HepG2 (cell line): Measurements from ENCODE around the gene PHACTR1. TPM values are rescaled to one million over a fixed set of nuclear protein-coding genes. Genes with fewer than 3 reads are reported as not detected.

ENCODE experiments used
- ATAC-seq: fragments of 200-7000 bp; cut with Tn5 transposase; 3 replicates; pipeline ENCODE4 v1.9.1; 2020; ENCODE audit warnings: mild to moderate bottlenecking, moderate library complexity
- BruUV-seq: library from RNA; stranded (reverse); fragments of 400-500 nt; replicated peaks from 2 replicates; lab custom pipeline; 2021; lab: Mats Ljungman, UMichigan
- CTCF ChIA-PET: fragments of 300-600 bp; formaldehyde crosslinking; extraction: SDS; loops from one replicate; lab custom pipeline; 2021; ENCODE audit warnings: low total read pairs, inconsistent platforms, low intra/inter-chr PET ratio; lab: Yijun Ruan, JAX
- POLR2A ChIA-PET: fragments of 350-600 bp; sonication (Branson Sonifier 250); formaldehyde crosslinking; loops from one replicate; lab custom pipeline; 2020; ENCODE audit warnings: antibody characterized with exemption, inconsistent platforms; lab: Yijun Ruan, JAX
- DNase-seq: peaks from one replicate; pipeline ENCODE4 v3.0.0-alpha.2; 2015; ENCODE audit warnings: low spot score
- FAIRE-seq: peaks from 3 replicates; lab custom pipeline; 2011; peaks lifted over from hg19 to GRCh38; lab: Jason Lieb, UNC
- H2AFZ ChIP-seq: one replicate; pipeline ENCODE4 v1.6.1; 2011; ENCODE audit warnings: low read length, inconsistent platforms
- H3K27ac ChIP-seq: fragments of 300-600 bp; 3 replicates; pipeline ENCODE4 v1.8.0; 2011; ENCODE audit warnings: mixed run types, mild to moderate bottlenecking, mixed read lengths, low read length, inconsistent platforms; ENCODE audit not compliant: insufficient read depth; ENCODE audit errors: extremely low read length
- H3K27me3 ChIP-seq, 2 experiments: fragments of 200-600 bp in 1 of 2; 2 replicates in 1 of 2; 3 replicates in 1 of 2; pipeline versions ENCODE4 v1.6.0 to v1.8.0; 2011; ENCODE audit warnings: low read length in 2 of 2, mild to moderate bottlenecking in 2 of 2, moderate library complexity in 2 of 2, inconsistent platforms in 1 of 2; ENCODE audit not compliant: insufficient read depth in 2 of 2, control insufficient read depth in 1 of 2
- H3K36me3 ChIP-seq, 2 experiments: fragments of 200-600 bp in 1 of 2; replicated peaks in 1 of 2; 2 replicates in 1 of 2; 3 replicates in 1 of 2; pipeline versions ENCODE4 v1.5.1 to v1.8.0; 2011; ENCODE audit warnings: low read length in 2 of 2, inconsistent platforms in 1 of 2; ENCODE audit not compliant: insufficient read depth in 2 of 2, control insufficient read depth in 1 of 2
- H3K4me1 ChIP-seq: 2 replicates; pipeline ENCODE4 v1.5.1; 2012; ENCODE audit warnings: low read length, inconsistent platforms; ENCODE audit not compliant: insufficient read depth
- H3K4me2 ChIP-seq: 2 replicates; pipeline ENCODE4 v1.6.0; 2011; ENCODE audit warnings: low read depth, low read length, inconsistent platforms
- H3K4me3 ChIP-seq, 3 experiments: fragments of 200-600 bp in 1 of 3; sonication (generic), shearing (Covaris generic) in 1 of 3; replicated peaks in 1 of 3; 2 replicates each; pipeline ENCODE4 v1.5.1; 2011 to 2016; ENCODE audit warnings: low read length in 3 of 3, inconsistent platforms in 2 of 3, low read depth in 2 of 3, mild to moderate bottlenecking in 2 of 3, control low read depth in 1 of 3, mixed read lengths in 1 of 3; ENCODE audit not compliant: insufficient read depth in 1 of 3
- H3K79me2 ChIP-seq: one replicate; pipeline ENCODE4 v1.6.1; 2011; ENCODE audit warnings: low read length, inconsistent platforms; ENCODE audit not compliant: insufficient read depth
- H3K9ac ChIP-seq: 2 replicates; pipeline ENCODE4 v1.6.0; 2011; ENCODE audit warnings: mild to moderate bottlenecking, low read depth, low read length, inconsistent platforms; ENCODE audit not compliant: insufficient read depth
- H3K9me3 ChIP-seq: 2 replicates; pipeline ENCODE4 v1.5.1; 2012; ENCODE audit warnings: mild to moderate bottlenecking, low read length
- H4K20me1 ChIP-seq: 2 replicates; pipeline ENCODE4 v1.6.0; 2011; ENCODE audit warnings: inconsistent platforms, mild to moderate bottlenecking, low read length, moderate library complexity; ENCODE audit not compliant: insufficient read depth
- CBX1 ChIP-seq: IDR thresholded peaks from one replicate; pipeline ENCODE4 v1.6.1; 2016; ENCODE audit warnings: antibody characterized with exemption, low read depth
- ETV5 ChIP-seq: IDR thresholded peaks from 2 replicates; pipeline ENCODE4 v1.6.1; 2018; ENCODE audit warnings: missing biosample characterization, missing genetic modification reagents, inconsistent platforms, borderline replicate concordance
- MBNL3 ChIP-seq: fragments of 250-450 bp; sonication (Bioruptor Pico); conservative IDR thresholded peaks from 2 replicates; pipeline ENCODE4 v1.8.0; 2022; ENCODE audit warnings: mild to moderate bottlenecking, inconsistent platforms
- NFIC ChIP-seq: IDR thresholded peaks from 2 replicates; pipeline ENCODE4 v1.6.1; 2012; ENCODE audit warnings: mild to moderate bottlenecking, low read length, inconsistent platforms
- NKX3-1 ChIP-seq: sonication (generic); formaldehyde crosslinking; IDR thresholded peaks from 2 replicates; pipeline ENCODE4 v1.5.0; 2020; ENCODE audit warnings: missing genetic modification reagents
- ZHX2 ChIP-seq, 2 experiments: sonication (generic) in 1 of 2; formaldehyde crosslinking in 1 of 2; IDR thresholded peaks; 2 replicates each; pipeline versions ENCODE4 v1.6.1 to v1.9.0; 2014 to 2022; ENCODE audit warnings: antibody characterized with exemption in 1 of 2, borderline replicate concordance in 1 of 2, inconsistent platforms in 1 of 2, low read depth in 1 of 2, missing genetic modification reagents in 1 of 2
- ZNF264 ChIP-seq: sonication (generic); formaldehyde crosslinking; IDR thresholded peaks from 2 replicates; pipeline ENCODE4 v1.4.0; 2020; ENCODE audit warnings: missing genetic modification reagents
- ZNF510 ChIP-seq: sonication (generic); formaldehyde crosslinking; IDR thresholded peaks from 2 replicates; pipeline ENCODE4 v1.4.0; 2020; ENCODE audit warnings: low read depth, mild to moderate bottlenecking, missing genetic modification reagents
- ZNF788 ChIP-seq: sonication (generic); formaldehyde crosslinking; IDR thresholded peaks from 2 replicates; pipeline ENCODE4 v1.5.0; 2020; ENCODE audit warnings: mild to moderate bottlenecking, missing genetic modification reagents, borderline replicate concordance
- WGBS: methylation state at CpG from one replicate; pipeline ENCODE4 v1.1.6; 2017; ENCODE audit warnings: low lambda C conversion rate; 5-methylcytosine and 5-hydroxymethylcytosine counted together
- in situ Hi-C: cut with HindIII; loops from 2 replicates; pipeline ENCODE4 v1.10.0; 2017; ENCODE audit warnings: low pct_unique_long_range_greater_than_20kb; ENCODE audit not compliant: extremely low pct_ligation_motif_present
- intact Hi-C: fragments of 100-400 bp; cut with micrococcal nuclease; formaldehyde crosslinking; loops from one replicate; pipeline ENCODE4 v1.10.0; 2022; ENCODE audit not compliant: unreplicated experiment
- polyA plus RNA-seq, 8 experiments: library from polyadenylated mRNA; depleted of rRNA in 3 of 8; stranded (reverse) in 7 of 8; unstranded in 1 of 8; fragments of >200 nt; fragmentation: Illumina TruSeq in 4 of 8; extraction: Trizol in 4 of 8; gene quantifications; 2 replicates each; pipeline versions ENCODE4 v1.2.1 to v1.2.3, GENCODE V29; 2011 to 2016; ENCODE audit warnings: low read depth in 4 of 8, missing spikeins in 1 of 8, mixed read lengths in 1 of 8; ENCODE audit not compliant: insufficient read depth in 1 of 8
- total RNA-seq, 5 experiments: library from RNA; depleted of rRNA; stranded (reverse); fragments of >200 nt; fragmentation: Illumina TruSeq; extraction: Trizol; gene quantifications; 2 replicates each; pipeline ENCODE4 v1.2.3, GENCODE V29; 2016; ENCODE audit warnings: low read depth in 1 of 5
- TF ChIP-seq, protein P1 (sequence below): sonication (generic); formaldehyde crosslinking; IDR thresholded peaks from 2 replicates; pipeline ENCODE4 v1.5.0; 2020; ENCODE audit warnings: mild to moderate bottlenecking, missing genetic modification reagents, borderline replicate concordance

PHACTR1 gene
- total and polyA plus RNA-seq, 2 of the 13 experiments (the other 11 are each of a cell fraction or from before 2014, with no cell fraction given) = 0.09 TPM; not detected in 1

GRCh38 chr6:13074415-13075140 lies 358.0 kb downstream of the PHACTR1 start (continued):
- TF ChIP-seq ZHX2 (IDR thresholded peaks at IDR 0.05; ENCODE audit: low read depth) (no peak), ZHX2 (CRISPR knock-in tag; IDR thresholded peaks at IDR 0.05; ENCODE audit: borderline replicate concordance) (no peak), NKX3-1 (CRISPR knock-in tag) (no peak), NFIC (no peak), ZNF264 (no peak), CBX1 (no peak)
- TF ChIP-seq, all 625 proteins: peak for 0

DNA sequence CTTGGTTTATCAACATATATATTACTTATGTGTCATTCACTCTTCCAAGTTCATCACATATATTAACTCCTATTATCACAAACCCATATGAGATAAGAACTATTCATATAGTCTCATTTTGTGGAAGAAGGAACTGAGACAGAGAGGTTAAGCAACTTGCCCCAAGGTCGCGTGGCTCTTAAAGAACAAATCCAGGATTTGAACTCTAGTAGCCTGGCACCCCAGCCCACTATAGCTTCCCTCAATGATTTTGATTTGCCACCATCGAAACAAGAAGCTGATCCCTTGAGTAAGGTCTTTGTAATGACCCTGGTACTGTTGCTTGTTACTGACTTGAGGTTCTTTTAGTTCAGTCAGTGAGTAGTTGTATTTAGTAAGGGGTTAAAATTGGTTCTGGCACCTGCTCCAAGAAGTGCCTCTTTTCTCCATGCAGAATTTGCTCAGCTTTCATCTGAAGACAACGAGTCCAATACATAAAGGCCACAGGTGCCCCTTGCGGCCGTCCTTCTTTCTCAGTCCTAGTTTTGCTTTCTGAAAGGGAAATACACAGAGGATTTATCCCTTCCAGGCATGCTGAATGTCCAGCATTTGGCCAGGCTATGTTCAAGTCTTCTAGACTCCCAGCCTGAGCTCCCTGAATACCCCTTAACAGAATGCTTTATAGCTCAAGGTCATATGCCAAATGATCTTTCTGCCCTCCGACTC lies 358.7 kb downstream of the PHACTR1 start:
- in situ Hi-C loops = no loop called here
- Histone ChIP-seq H3K4me2 (no peak overlapping the region), H3K27ac (no peak overlapping the region), H3K36me3 (no peaks in the 10 kb centered on the region), H4K20me1 (no peaks in the 10 kb centered on the region), H2AFZ (no peak overlapping the region), H3K9ac (no peak overlapping the region), H3K79me2 (no peaks in the 10 kb centered on the region), H3K27me3 (no peaks in the 10 kb centered on the region), H3K9me3 (no peaks in the 10 kb centered on the region), H3K4me1 (no peaks in the 10 kb centered on the region), H3K4me3 (no peak overlapping the region)
- no peak for FAIRE-seq
- no peak for DNase-seq
- BruUV-seq = no TSS peak
- CTCF ChIA-PET = no interaction called here
- POLR2A ChIA-PET = no interaction called here
- intact Hi-C loops = no loop called here
- no peak for ATAC-seq
- WGBS = 17% methylated on average over 7 of the region's 7 CpGs
- TF ChIP-seq, protein P1, sequence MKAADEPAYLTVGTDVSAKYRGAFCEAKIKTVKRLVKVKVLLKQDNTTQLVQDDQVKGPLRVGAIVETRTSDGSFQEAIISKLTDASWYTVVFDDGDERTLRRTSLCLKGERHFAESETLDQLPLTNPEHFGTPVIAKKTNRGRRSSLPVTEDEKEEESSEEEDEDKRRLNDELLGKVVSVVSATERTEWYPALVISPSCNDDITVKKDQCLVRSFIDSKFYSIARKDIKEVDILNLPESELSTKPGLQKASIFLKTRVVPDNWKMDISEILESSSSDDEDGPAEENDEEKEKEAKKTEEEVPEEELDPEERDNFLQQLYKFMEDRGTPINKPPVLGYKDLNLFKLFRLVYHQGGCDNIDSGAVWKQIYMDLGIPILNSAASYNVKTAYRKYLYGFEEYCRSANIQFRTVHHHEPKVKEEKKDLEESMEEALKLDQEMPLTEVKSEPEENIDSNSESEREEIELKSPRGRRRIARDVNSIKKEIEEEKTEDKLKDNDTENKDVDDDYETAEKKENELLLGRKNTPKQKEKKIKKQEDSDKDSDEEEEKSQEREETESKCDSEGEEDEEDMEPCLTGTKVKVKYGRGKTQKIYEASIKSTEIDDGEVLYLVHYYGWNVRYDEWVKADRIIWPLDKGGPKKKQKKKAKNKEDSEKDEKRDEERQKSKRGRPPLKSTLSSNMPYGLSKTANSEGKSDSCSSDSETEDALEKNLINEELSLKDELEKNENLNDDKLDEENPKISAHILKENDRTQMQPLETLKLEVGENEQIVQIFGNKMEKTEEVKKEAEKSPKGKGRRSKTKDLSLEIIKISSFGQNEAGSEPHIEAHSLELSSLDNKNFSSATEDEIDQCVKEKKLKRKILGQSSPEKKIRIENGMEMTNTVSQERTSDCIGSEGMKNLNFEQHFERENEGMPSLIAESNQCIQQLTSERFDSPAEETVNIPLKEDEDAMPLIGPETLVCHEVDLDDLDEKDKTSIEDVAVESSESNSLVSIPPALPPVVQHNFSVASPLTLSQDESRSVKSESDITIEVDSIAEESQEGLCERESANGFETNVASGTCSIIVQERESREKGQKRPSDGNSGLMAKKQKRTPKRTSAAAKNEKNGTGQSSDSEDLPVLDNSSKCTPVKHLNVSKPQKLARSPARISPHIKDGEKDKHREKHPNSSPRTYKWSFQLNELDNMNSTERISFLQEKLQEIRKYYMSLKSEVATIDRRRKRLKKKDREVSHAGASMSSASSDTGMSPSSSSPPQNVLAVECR (CRISPR knock-in tag) = no peak
- TF ChIP-seq MBNL3 (CRISPR knock-in tag) = no peak
- TF ChIP-seq ETV5 (CRISPR knock-in tag) = no peak
- TF ChIP-seq ZNF510 (CRISPR knock-in tag) = no peak
- TF ChIP-seq ZNF788 (CRISPR knock-in tag) = no peak
